ENCODE results near the gene KLRD1.
"Not testable (repeated sequence)": the region's sequence is repeated elsewhere in the genome, so short reads cannot be mapped to it uniquely, and the experiment has no call there.

KLRD1 gene

GRCh38 chr12:10369557-10370415 lies 62.1 kb downstream of the KLRD1 start:
- no peak for DNase-seq

GRCh38 chr12:10371893-10372535 lies 64.3 kb downstream of the KLRD1 start:
- DNase-seq, result not testable (repeated sequence)

- DNase-seq, result no peak
These were observed 64.9 kb downstream of the KLRD1 start for GRCh38 chr12:10372559-10372958.

- DNase-seq, result no peak
These were observed 67.0 kb downstream of the KLRD1 start for GRCh38 chr12:10374624-10375018.

GRCh38 chr12:10378737-10379136 lies 71.1 kb downstream of the KLRD1 start:
- DNase-seq, result not testable (repeated sequence)

Data from fibroblast of skin of abdomen (primary cell).